CD4-positive, alpha-beta T cell (primary cell): ENCODE data around the gene TEX29. TPM values are rescaled to one million over a fixed set of nuclear protein-coding genes. Genes with fewer than 3 reads are reported as not detected.

Experiments
- ATAC-seq: fragments of 200-7000 bp; cut with Tn5 transposase; one replicate; pipeline ENCODE4 v1.10.0; 2022; ENCODE audit warnings: mild to moderate bottlenecking; ENCODE audit not compliant: poor library complexity
- CTCF ChIA-PET: fragments of 350-600 bp; sonication (Branson Sonifier 250); formaldehyde crosslinking; loops from one replicate; lab custom pipeline; 2021; ENCODE audit warnings: antibody characterized with exemption, inconsistent platforms; lab: Charles Lee
- POLR2A ChIA-PET: fragments of 350-600 bp; sonication (Branson Sonifier 250); formaldehyde crosslinking; loops from one replicate; lab custom pipeline; 2021; ENCODE audit warnings: antibody characterized with exemption, inconsistent platforms; lab: Charles Lee
- DNase-seq, 14 experiments: peaks; one replicate each; pipeline ENCODE4 v3.0.0-alpha.2; 2013 to 2020; ENCODE audit warnings: mixed read lengths in 2 of 14
- H3K27ac ChIP-seq, 2 donors: one replicate each; pipeline versions ENCODE4 v1.5.1 to v1.7.0; 2013; ENCODE audit warnings: low read length in 2 of 2, low read depth in 1 of 2, mild to moderate bottlenecking in 1 of 2
- H3K27me3 ChIP-seq, 2 experiments: 1 replicate in 1 of 2; 2 replicates in 1 of 2; pipeline versions ENCODE4 v1.6.1 to v1.7.0; 2013; ENCODE audit warnings: low read length in 2 of 2, control low read depth in 1 of 2, mild to moderate bottlenecking in 1 of 2, moderate library complexity in 1 of 2; ENCODE audit not compliant: insufficient read depth in 2 of 2, control insufficient read depth in 1 of 2
- H3K36me3 ChIP-seq: one replicate; pipeline ENCODE4 v1.6.1; 2013; ENCODE audit warnings: low read length, control low read depth; ENCODE audit not compliant: insufficient read depth
- H3K4me1 ChIP-seq: one replicate; pipeline ENCODE4 v1.6.1; 2013; ENCODE audit warnings: low read length, control low read depth; ENCODE audit not compliant: insufficient read depth
- H3K4me3 ChIP-seq: one replicate; pipeline ENCODE4 v1.5.1; 2013; ENCODE audit warnings: mild to moderate bottlenecking, low read length, moderate library complexity
- H3K9me3 ChIP-seq, 2 experiments: 1 replicate in 1 of 2; 2 replicates in 1 of 2; pipeline versions ENCODE4 v1.6.1 to v1.7.0; 2013; ENCODE audit warnings: low read length in 2 of 2, mild to moderate bottlenecking in 2 of 2, control low read depth in 1 of 2, moderate library complexity in 1 of 2; ENCODE audit not compliant: control insufficient read depth in 1 of 2, insufficient read depth in 1 of 2
- H3K27ac Mint-ChIP-seq: one replicate; pipeline ENCODE4 v1.8.0; 2020; ENCODE audit warnings: mixed read lengths
- H3K27me3 Mint-ChIP-seq: one replicate; pipeline ENCODE4 v1.8.0; 2021; ENCODE audit warnings: mixed read lengths
- H3K36me3 Mint-ChIP-seq: one replicate; pipeline ENCODE4 v1.8.0; 2021; ENCODE audit warnings: low read depth, mixed read lengths
- H3K4me1 Mint-ChIP-seq: one replicate; pipeline ENCODE4 v1.8.0; 2021; ENCODE audit warnings: low read depth, mixed read lengths
- H3K4me3 Mint-ChIP-seq: one replicate; pipeline ENCODE4 v1.8.0; 2020; ENCODE audit warnings: mild to moderate bottlenecking, mixed read lengths
- H3K9me3 Mint-ChIP-seq: one replicate; pipeline ENCODE4 v1.8.0; 2020; ENCODE audit warnings: mixed read lengths
- CTCF ChIP-seq: fragments of 200-600 bp; IDR thresholded peaks from one replicate; pipeline ENCODE4 v1.8.0; 2022; ENCODE audit warnings: antibody characterized with exemption, mild to moderate bottlenecking
- intact Hi-C, 2 experiments: fragments of 100-400 bp; cut with DNase I in 1 of 2; cut with micrococcal nuclease in 1 of 2; formaldehyde crosslinking; loops; one replicate each; pipeline versions ENCODE4 v1.15.1 to v1.9.0; 2023 to 2025; cut with DNase I, micrococcal nuclease
- total RNA-seq, 174 experiments: library from RNA in 2 of 174; stranded (reverse) in 2 of 174; gene quantifications; one replicate each; pipeline ENCODE4 v1.2.3 and lab custom pipeline; 2021 to 2026

Gene TEX29
- total RNA-seq, 2 experiments from 2014 or later = 0.52 to 1.0 TPM

DNA sequence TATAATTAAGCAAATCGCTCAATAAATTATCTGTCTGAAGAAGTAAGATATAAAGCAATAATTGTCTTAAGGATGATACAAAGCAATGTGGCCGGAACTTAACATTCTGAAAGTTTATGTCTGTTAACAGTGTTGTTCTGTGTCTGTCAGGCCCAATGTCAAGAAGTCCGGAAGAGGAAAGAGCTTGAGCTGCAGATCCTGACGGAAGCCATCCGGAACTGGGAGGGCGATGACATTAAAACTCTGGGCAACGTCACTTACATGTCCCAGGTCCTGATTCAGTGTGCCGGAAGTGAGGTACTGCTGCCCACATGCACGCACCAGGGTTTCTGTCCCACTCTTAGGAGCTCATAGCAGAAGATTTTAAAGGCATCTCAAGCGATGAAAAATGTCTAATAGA is 45.1 kb upstream of the TEX29 start:
- H3K4me3 ChIP-seq = no peak overlapping the region
- H3K27me3 ChIP-seq = no peaks in the 10 kb centered on the region
- intact Hi-C loops = no loop called here
- H3K27ac Mint-ChIP-seq = no peak overlapping the region
- ChIA-PET POLR2A (no interaction called here), CTCF (no interaction called here)
- H3K36me3 ChIP-seq = peaks cover 74% of the 10 kb centered on the region
- TF ChIP-seq CTCF = no peak
- DNase-seq = no peak
- no peaks in the 10 kb centered on the region for H3K27me3 Mint-ChIP-seq
- H3K9me3 ChIP-seq = no peaks in the 10 kb centered on the region
- H3K4me1 Mint-ChIP-seq = no peaks in the 10 kb centered on the region
- H3K4me3 Mint-ChIP-seq = no peak overlapping the region
- H3K27ac ChIP-seq = no peak overlapping the region
- no peaks in the 10 kb centered on the region for H3K9me3 Mint-ChIP-seq
- no peaks in the 10 kb centered on the region for H3K4me1 ChIP-seq
- no peak for ATAC-seq
- H3K36me3 Mint-ChIP-seq = peaks cover 98% of the 10 kb centered on the region

- Mint-ChIP-seq H3K4me1 (no peaks in the 10 kb centered on the region), H3K36me3 (peaks cover 98% of the 10 kb centered on the region), H3K9me3 (no peaks in the 10 kb centered on the region), H3K27ac (peak overlapping the region; percentile 24), H3K4me3 (no peak overlapping the region), H3K27me3 (no peaks in the 10 kb centered on the region)
- DNase-seq (no peak), ATAC-seq (no peak)
- Histone ChIP-seq H3K36me3 (peaks cover 77% of the 10 kb centered on the region), H3K4me1 (no peaks in the 10 kb centered on the region), H3K27ac (no peak overlapping the region), H3K9me3 (no peaks in the 10 kb centered on the region), H3K27me3 (no peaks in the 10 kb centered on the region), H3K4me3 (no peak overlapping the region)
- ChIA-PET POLR2A (no interaction called here), CTCF (no interaction called here)
- no peak for TF ChIP-seq CTCF
- intact Hi-C loops = no loop called here
These were observed 44.3 kb upstream of the TEX29 start for GRCh38 chr13:111275995-111276618.

DNA sequence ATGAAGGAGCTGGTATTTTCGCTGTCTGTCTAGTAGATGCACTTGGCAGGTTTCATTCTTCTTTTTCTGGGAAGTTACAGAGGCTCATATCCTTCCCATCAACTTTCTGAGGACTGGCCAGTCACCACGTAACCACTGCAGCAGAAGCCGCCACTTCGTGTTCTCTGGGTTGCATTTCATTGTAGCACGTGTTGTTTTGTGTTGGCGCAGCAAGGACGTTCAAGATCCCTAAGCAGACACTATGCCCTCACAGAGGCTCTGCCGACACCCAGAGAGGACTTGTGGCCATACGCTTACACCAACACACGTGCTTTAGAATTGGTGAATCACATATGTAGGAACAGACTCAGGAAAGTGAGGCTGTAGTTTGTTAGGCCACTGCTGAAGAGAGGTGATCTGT is 42.2 kb upstream of the TEX29 start:
- H3K9me3 ChIP-seq = no peaks in the 10 kb centered on the region
- H3K27me3 Mint-ChIP-seq = no peaks in the 10 kb centered on the region
- no peak for ATAC-seq
- H3K4me1 Mint-ChIP-seq = no peaks in the 10 kb centered on the region
- no peak overlapping the region for H3K4me3 ChIP-seq
- H3K36me3 Mint-ChIP-seq = peaks cover 97% of the 10 kb centered on the region
- no peaks in the 10 kb centered on the region for H3K9me3 Mint-ChIP-seq
- H3K4me3 Mint-ChIP-seq = no peak overlapping the region
- intact Hi-C loops = no loop called here
- CTCF ChIA-PET = no interaction called here
- H3K27me3 ChIP-seq = no peaks in the 10 kb centered on the region
- H3K4me1 ChIP-seq = no peaks in the 10 kb centered on the region
- POLR2A ChIA-PET = no interaction called here
- no peak overlapping the region for H3K27ac ChIP-seq
- H3K36me3 ChIP-seq = peaks cover 81% of the 10 kb centered on the region
- no peak for TF ChIP-seq CTCF
- H3K27ac Mint-ChIP-seq = no peak overlapping the region
- DNase-seq = no peak
